Urinary bladder (tissue), 4 donors: ENCODE data around the gene MLLT10. TPM values are rescaled to one million over a fixed set of nuclear protein-coding genes. Genes with fewer than 3 reads are reported as not detected.

ENCODE experiments used
- DNase-seq: peaks from one replicate; pipeline ENCODE4 v3.0.0-alpha.2; 2015; ENCODE audit errors: extremely low spot score
- H3K27ac ChIP-seq: one replicate; pipeline ENCODE4 v1.5.1; 2013; ENCODE audit warnings: low read depth, mild to moderate bottlenecking, moderate library complexity
- H3K36me3 ChIP-seq: one replicate; pipeline ENCODE4 v1.6.1; 2013; ENCODE audit warnings: mild to moderate bottlenecking, moderate library complexity; ENCODE audit not compliant: insufficient read depth
- H3K4me1 ChIP-seq: one replicate; pipeline ENCODE4 v1.6.1; 2013; ENCODE audit warnings: mild to moderate bottlenecking, moderate library complexity; ENCODE audit not compliant: insufficient read depth
- H3K4me3 ChIP-seq: one replicate; pipeline ENCODE4 v1.5.1; 2013; ENCODE audit warnings: low read depth, low read length
- WGBS: extraction: QIAGEN DNeasy Blood & Tissue Kit; methylation state at CpG from one replicate; pipeline ENCODE4 v1.1.7; 2013; 5-methylcytosine and 5-hydroxymethylcytosine counted together
- polyA plus RNA-seq: library from polyadenylated mRNA; stranded (reverse); fragments of 200-250 nt; gene quantifications from one replicate; pipeline ENCODE4 v1.2.3, GENCODE V29; 2013
- total RNA-seq: library from RNA; depleted of rRNA; stranded (reverse); fragments of >200 nt; gene quantifications from one replicate; pipeline ENCODE4 v1.2.3, GENCODE V29; 2014
- donor health status: healthy with polysubstance abuse.
- donor health status: healthy.

Gene MLLT10
- total and polyA plus RNA-seq, 2 donors: 36.6 to 109 TPM

DNA sequence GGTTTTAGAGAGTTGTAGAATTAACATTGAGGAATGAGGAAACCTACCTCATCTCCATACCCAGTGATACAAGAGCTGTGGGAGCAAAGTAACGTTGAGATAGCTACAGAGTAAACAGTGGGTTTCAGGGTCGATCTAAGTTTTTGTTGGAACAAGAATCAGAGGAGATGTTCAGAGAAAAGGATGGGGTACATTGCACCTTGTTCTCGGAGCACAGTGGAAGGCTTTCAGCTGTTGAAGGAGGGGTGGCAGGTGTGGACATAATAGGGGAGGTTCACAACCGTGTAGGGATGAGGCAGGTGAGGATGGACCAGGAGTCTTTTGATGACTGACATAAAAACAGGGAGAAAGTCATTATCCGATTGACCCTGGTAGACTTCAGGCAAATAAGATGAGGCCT, 121.7 kb downstream of the MLLT10 start:
- H3K36me3 ChIP-seq: no peaks in the 10 kb centered on the region
- H3K27ac ChIP-seq: no peak overlapping the region
- no peaks in the 10 kb centered on the region for H3K4me1 ChIP-seq
- H3K4me3 ChIP-seq: no peak overlapping the region
- no peak for DNase-seq
- 92% methylated on average over 5 of the region's 5 CpGs for WGBS

DNA sequence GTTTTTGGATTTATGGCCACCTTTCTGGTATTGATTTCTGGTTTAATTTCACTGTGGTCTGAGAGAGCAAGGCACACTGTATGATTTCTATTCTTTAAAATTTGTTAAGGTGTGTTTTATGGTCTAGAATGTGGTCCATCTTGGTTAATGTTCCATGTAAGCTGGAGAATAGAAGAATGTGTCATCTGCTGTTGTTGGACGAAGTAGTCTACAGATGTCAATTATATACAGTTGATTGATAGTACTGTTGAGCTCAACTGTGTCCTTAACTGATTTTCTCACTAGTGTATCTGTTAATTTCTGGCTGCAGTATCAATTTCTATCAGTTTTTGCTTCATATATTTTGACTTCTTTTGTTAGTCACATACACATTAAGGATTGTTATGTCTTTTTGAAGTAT, 127.1 kb downstream of the MLLT10 start:
- H3K36me3 ChIP-seq: no peaks in the 10 kb centered on the region
- H3K4me1 ChIP-seq: no peaks in the 10 kb centered on the region
- H3K4me3 ChIP-seq: no peak overlapping the region
- no peak overlapping the region for H3K27ac ChIP-seq
- WGBS: 86% methylated on average over 1 of the region's 1 CpG
- no peak for DNase-seq

DNA sequence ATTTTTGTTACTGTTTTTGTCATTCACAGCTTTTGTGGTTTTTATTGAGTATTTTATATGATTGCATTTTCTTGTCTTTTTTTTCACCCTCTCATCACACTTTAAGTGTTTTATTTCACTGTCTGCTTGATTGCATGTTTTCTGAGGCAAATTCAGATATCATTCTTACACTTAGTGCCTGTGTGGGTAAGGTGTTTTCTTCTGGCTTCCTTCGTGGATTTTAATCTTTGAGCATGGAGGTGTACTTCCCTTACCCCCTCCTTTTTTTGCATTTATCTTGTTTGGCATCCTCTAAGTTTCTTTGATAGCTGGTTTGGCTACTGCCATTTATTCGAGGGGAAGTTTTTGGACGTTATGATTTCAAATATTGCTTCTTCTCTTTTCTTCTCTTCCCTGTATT, 127.9 kb downstream of the MLLT10 start:
- DNase-seq: no peak
- Histone ChIP-seq H3K4me3 (no peak overlapping the region), H3K27ac (no peak overlapping the region), H3K36me3 (no peaks in the 10 kb centered on the region), H3K4me1 (no peaks in the 10 kb centered on the region)
- WGBS: 64% methylated on average over 3 of the region's 3 CpGs

DNA sequence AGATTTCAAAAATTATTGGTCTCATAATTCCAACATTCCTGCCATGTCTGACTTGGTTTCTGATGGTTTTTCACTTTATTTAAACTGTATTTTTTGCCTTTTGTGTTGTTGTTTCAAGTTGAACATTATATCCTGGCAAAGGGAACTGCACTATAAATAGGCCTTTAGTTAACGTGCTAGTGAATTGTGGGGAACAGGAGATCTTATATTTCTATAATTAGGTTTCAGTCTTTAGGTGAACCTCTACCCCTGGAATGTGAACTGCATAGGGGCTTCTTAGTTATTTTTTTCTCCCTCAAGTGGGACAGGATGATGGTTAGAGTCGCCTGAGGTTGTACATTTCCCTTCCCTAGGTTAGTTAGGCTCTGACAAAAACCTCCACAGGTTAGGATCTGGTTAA, 128.6 kb downstream of the MLLT10 start:
- H3K4me1 ChIP-seq: no peaks in the 10 kb centered on the region
- DNase-seq: no peak
- no peaks in the 10 kb centered on the region for H3K36me3 ChIP-seq
- no peak overlapping the region for H3K27ac ChIP-seq
- 58% methylated on average over 2 of the region's 2 CpGs for WGBS
- no peak overlapping the region for H3K4me3 ChIP-seq

DNA sequence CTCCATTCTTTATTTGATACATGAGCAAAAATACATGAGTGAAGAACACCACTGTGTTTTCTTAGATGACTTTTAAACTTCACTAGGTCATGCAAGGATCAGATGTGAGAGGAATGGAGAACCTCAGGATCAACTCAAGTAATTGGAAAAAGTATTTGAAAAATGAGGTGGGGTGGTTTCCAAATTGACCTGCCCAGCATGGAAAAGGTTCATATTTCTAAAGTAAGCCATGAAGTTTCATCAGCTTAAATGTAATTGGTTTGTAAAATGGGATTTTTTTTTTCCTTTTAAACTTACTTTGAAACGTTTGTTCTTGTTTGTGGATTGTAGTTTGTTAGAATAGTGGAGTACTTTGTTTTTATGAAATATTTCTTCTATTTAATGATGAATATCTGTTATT, 134.8 kb downstream of the MLLT10 start:
- peaks cover 2% of the 10 kb centered on the region for H3K4me1 ChIP-seq
- H3K36me3 ChIP-seq: no peaks in the 10 kb centered on the region
- H3K4me3 ChIP-seq: no peak overlapping the region
- 65% methylated on average over 1 of the region's 1 CpG for WGBS
- DNase-seq: no peak
- H3K27ac ChIP-seq: no peak overlapping the region

DNA sequence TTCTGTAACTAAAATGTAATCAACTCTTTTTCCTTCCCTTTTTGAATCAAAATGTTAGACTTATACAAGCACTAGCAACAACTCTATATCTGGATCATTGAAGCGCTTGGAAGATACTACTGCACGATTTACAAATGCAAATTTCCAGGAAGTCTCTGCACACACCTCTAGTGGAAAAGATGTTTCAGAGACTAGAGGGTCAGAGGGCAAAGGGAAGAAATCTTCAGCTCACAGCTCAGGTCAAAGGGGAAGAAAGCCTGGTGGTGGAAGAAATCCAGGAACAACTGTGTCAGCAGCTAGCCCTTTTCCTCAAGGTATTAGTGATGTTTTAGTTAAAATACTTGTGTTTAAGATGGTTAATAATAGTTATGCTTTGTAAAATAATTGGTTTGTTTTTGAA, 136.4 kb downstream of the MLLT10 start:
- WGBS: 77% methylated on average over 2 of the region's 2 CpGs
- Histone ChIP-seq H3K27ac (no peak overlapping the region), H3K4me1 (peaks cover 2% of the 10 kb centered on the region), H3K4me3 (no peak overlapping the region), H3K36me3 (no peaks in the 10 kb centered on the region)
- no peak for DNase-seq

DNA sequence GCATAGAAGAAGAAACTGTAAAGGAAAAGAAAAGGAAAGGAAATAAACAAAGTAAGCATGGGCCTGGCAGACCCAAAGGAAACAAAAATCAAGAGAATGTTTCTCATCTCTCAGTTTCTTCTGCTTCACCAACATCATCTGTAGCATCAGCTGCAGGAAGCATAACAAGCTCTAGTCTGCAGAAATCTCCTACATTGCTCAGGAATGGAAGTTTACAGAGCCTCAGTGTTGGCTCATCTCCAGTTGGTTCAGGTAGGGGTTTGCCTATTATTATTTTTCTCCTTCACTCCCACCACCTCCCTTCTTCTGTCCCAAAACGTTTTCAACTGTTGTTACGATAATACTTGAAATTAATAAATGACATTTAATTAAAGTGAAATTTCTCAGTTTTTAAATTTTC, 139.6 kb downstream of the MLLT10 start:
- DNase-seq: no peak
- 74% methylated on average over 2 of the region's 2 CpGs for WGBS

DNA sequence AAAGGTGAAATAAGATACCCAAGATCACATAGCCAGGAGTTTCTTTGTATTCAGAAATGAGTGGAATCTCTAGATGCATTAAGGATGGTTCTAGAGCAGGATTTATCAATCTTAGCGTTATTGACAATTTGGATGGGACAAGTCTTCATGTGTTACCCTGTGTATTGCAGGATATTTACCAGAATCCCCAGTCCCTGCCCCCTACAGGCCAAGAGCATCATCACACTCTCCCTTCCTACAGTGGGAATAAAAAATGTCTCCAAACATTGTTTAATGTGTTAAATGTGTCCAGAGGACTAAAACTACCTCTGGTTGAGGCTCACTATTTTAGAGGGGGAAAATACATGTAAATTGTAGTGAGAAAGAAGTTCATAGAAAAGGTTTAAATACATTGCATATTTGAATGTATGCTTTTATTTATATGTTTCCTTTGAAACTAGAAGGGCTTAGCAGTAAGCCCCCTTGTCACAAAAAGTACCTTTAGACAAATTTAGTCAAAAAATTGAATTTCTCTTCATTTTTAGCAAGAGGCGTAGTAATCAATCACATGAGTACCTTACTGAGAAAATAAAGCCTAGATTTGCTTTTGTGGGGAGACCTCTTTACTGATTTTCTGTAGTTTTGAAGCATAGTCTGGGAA, 141.2 kb downstream of the MLLT10 start:
- H3K4me3 ChIP-seq: no peak overlapping the region
- no peaks in the 10 kb centered on the region for H3K36me3 ChIP-seq
- DNase-seq: no peak
- WGBS: 89% methylated on average over 2 of the region's 2 CpGs
- H3K4me1 ChIP-seq: peaks cover 2% of the 10 kb centered on the region
- H3K27ac ChIP-seq: no peak overlapping the region

More for the DNA sequence above, 139.6 kb downstream of the MLLT10 start:
- Histone ChIP-seq H3K36me3 (no peaks in the 10 kb centered on the region), H3K27ac (no peak overlapping the region), H3K4me1 (peaks cover 2% of the 10 kb centered on the region), H3K4me3 (no peak overlapping the region)

DNA sequence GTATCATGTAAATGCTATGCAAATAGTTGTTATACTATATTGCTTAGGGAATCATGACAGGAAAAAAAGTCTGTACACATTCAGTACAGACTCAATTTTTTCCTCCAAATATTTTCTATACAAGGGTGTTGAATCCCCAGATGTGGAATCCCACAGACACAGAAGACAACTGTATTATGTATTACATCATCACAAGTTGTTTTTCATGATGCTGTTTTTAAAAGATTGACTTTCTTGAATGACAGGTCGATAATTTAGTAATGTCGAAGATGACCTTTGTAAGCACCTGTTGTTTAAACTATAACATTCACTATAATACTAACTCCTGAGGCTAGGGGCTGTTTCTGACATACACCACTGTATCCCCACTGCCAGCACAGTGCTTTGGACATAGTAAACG, 143.5 kb downstream of the MLLT10 start:
- Histone ChIP-seq H3K4me1 (no peaks in the 10 kb centered on the region), H3K4me3 (no peak overlapping the region), H3K36me3 (no peaks in the 10 kb centered on the region), H3K27ac (no peak overlapping the region)
- DNase-seq: no peak
- WGBS: 93% methylated on average over 3 of the region's 3 CpGs

DNA sequence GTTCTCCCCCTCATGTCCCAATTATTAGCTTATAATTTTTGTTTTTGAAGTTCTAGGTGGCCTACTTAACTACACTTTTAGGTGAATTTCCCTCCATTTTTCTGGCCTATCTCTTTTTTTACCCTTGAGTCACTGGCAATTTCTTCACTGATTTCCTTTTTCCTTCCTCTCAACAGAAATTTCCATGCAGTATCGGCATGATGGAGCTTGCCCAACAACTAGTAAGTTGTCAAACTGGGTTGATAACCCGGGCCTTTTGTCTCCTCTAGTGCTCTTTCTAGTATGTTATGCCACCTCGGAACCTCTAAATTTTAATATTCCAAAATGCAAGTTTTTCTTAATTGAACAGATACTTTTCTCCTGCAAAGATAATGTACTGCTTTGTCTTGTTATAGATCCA, 147.1 kb downstream of the MLLT10 start:
- Histone ChIP-seq H3K27ac (no peak overlapping the region), H3K4me1 (no peaks in the 10 kb centered on the region), H3K36me3 (no peaks in the 10 kb centered on the region), H3K4me3 (no peak overlapping the region)
- WGBS: 89% methylated on average over 3 of the region's 3 CpGs
- no peak for DNase-seq

DNA sequence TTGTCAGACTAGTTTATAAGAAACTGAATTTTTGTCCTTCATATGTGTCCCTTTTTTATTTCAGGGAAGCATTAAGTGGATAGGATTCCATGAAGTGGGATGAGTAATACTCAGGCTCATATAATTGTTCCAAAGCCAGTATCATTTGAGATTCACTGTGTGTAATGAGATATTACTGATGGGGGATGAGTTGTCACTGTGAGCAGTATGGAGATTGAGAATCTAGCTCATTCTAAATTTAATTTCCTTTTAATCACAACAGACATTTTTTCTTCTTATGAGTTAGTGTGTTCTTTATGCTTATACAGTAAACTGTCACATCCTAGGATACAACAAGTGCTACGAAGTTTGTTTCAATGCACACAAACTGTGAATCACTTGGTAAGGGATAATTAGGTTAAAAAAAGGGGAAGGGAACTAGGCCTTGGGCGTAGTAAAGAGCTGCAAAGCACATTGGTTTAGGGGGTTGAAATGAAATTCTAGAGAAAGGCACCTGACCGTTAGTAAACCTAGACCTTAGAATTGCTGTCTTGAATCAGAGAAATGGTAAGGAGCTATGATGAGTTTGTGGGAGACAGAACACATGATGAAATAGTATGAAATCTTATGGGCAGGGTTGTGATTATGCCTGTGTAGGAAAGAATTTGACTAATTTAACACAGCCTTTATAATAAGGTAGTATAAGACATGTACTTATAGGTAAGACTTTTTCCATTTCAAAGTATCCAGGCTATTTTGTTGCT, 153.4 kb downstream of the MLLT10 start:
- WGBS: 96% methylated on average over 3 of the region's 3 CpGs
- no peak overlapping the region for H3K4me3 ChIP-seq

DNA sequence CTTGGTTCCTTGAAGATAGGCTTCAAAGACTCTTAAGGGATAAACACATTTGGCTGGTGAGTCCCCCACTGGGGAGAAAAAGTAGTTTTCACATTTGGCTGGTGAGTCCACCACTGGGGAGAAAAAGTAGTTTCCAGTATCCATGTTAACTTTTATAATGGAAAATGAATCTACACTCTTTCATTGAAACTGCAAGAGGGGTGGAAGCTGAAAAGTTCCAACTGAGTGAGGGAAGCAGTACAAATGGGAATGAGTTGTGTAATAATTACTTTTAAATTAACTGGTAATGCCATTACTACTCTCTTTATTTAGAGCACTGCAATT, 153.9 kb downstream of the MLLT10 start:
- no peaks in the 10 kb centered on the region for H3K36me3 ChIP-seq
- H3K27ac ChIP-seq: no peak overlapping the region
- H3K4me3 ChIP-seq: no peak overlapping the region
- no peak for DNase-seq
- H3K4me1 ChIP-seq: no peaks in the 10 kb centered on the region

More for the DNA sequence above, 153.4 kb downstream of the MLLT10 start:
- Histone ChIP-seq H3K4me1 (no peaks in the 10 kb centered on the region), H3K36me3 (no peaks in the 10 kb centered on the region), H3K27ac (no peak overlapping the region)
- DNase-seq: no peak

DNA sequence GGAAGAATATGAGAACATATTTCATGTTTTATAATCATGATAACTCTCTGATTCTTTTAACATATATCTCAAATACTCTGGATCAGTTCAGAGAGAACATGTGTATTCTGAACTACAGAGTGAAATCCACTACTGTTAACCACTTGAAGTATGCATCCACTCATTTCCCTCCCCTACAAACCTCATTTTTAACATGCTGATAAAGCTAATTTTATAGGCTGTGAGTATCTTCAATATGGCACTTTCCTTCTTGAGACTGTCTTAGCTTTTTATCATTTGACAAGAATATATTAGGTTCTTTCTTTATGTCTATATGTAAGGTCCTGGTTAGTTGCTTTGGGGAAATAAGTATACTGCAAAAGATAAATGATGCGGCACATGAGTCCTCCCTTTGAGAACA, 154.8 kb downstream of the MLLT10 start:
- WGBS: 97% methylated on average over 1 of the region's 1 CpG
- Histone ChIP-seq H3K4me1 (no peaks in the 10 kb centered on the region), H3K27ac (no peak overlapping the region), H3K36me3 (no peaks in the 10 kb centered on the region), H3K4me3 (no peak overlapping the region)
- DNase-seq: no peak

DNA sequence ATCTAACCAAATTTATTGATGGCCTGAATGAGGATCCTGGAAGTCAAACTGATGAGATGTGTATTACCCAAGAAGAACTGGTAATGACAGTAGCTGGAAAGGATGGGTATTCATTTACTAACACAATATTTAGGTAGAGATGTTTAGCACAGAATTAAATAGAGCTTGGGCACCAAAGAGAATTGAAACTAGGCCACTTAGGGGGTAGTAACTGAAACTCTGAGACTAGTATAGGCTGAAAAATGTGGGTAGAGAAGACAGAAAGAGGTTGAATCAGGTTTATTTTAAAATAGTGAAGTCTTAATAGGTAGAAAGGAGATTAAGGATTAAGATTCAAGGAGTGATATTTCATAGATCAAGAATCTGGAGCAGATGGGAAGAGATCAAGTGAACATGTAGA, 155.8 kb downstream of the MLLT10 start:
- H3K36me3 ChIP-seq: no peaks in the 10 kb centered on the region
- H3K27ac ChIP-seq: no peak overlapping the region
- DNase-seq: no peak
- H3K4me1 ChIP-seq: no peaks in the 10 kb centered on the region
- no peak overlapping the region for H3K4me3 ChIP-seq
